OCI-LY3 (cell line): ENCODE measurements around the gene MDP1.

Source experiments
- CTCF ChIP-seq: fragments of 200-600, 300-600 bp; sonication (generic); IDR thresholded peaks from 2 replicates; pipeline ENCODE4 v1.5.1; 2014; ENCODE audit warnings: antibody characterized with exemption, low read length, low read depth
- EZH2phosphoT487 ChIP-seq: fragments of 200-600 bp; shearing (Covaris generic); IDR thresholded peaks from 2 replicates; pipeline ENCODE4 v1.6.1; 2018; ENCODE audit warnings: antibody characterized with exemption, mixed run types, low read depth

- no peak for TF ChIP-seq CTCF
- TF ChIP-seq EZH2phosphoT487, result no peak
Observed at GRCh38 chr14:24192933-24193332, 22.9 kb downstream of the MDP1 start.
